Measurements from ENCODE around the gene GNG13. TPM values are rescaled to one million over a fixed set of nuclear protein-coding genes. Genes with fewer than 3 reads are reported as not detected.

The GNG13 gene
- polyA plus RNA-seq, 2 of the 4 experiments (the other 2 are of a cell fraction), result 0.09 TPM; not detected in 1

- H3K27ac ChIP-seq, result peak within 1 kb of the TSS; percentile 66 to 79; a peak in 5 of 6 replicates
- ATAC-seq, result peak; percentile 22 to 62; a peak in 3 of 6 replicates
- DNase-seq (ENCODE audit: low read depth in 1 of 2, low spot score in 1 of 2), result peak in 1 of 2 experiments; percentile 71
- H3K4me1 ChIP-seq, result peaks cover 35% of the 10 kb centered on the region
- no peaks in the 10 kb centered on the region for H3K9me3 ChIP-seq
- no peak within 1 kb of the TSS for H3K4me3 ChIP-seq
- WGBS (ENCODE audit: missing lambda C conversion rate), result 55% methylated on average over 29 of the region's 37 CpGs
- TF ChIP-seq MAX (IDR thresholded peaks at IDR 0.05) (peak; percentile 24; the same call in 1 of the 2 replicates), FOSL2 (IDR thresholded peaks at IDR 0.05) (no peak), FOSL2 (CRISPR knock-in tag; IDR thresholded peaks at IDR 0.05) (peak; percentile 16; the same call in 1 of the 2 replicates), PHF8 (IDR thresholded peaks at IDR 0.05; ENCODE audit: borderline replicate concordance, low read depth) (no peak)
- FAIRE-seq, result no peak
- peak within 1 kb of the TSS; percentile 68 for H3K4me2 ChIP-seq
- CTCF ChIA-PET, result interaction anchor here (0.8 to 15.8 kb wide), 13 partner anchors 10 to 433 kb away, joined by 3 to 105 read pairs (median 4); partner anchors contain the start of genes CHTF18, CIAO3 and RPUSD1
- POLR2A ChIA-PET, result no interaction called here
Observed at GRCh38 chr16:760545-761343, 39.8 kb downstream of the GNG13 start, which contains the start of gene MSLN. MSLN (plus strand) TSS chr16:760734; CDS start chr16:762681, 1,947 bp downstream.

GRCh38 chr16:760065-760464, 40.5 kb downstream of the GNG13 start:
- FAIRE-seq, result no peak

GRCh38 chr16:759110-759910, 41.2 kb downstream of the GNG13 start:
- H3K9me3 ChIP-seq, result no peaks in the 10 kb centered on the region
- H3K4me3 ChIP-seq, result no peak overlapping the region
- H3K4me1 ChIP-seq, result peaks cover 35% of the 10 kb centered on the region
- CTCF ChIA-PET, result interaction anchor here (1.5 to 15.8 kb wide), 5 partner anchors 9 to 27 kb away, joined by 4 to 105 read pairs (median 15); partner anchors contain the start of genes CHTF18, CIAO3 and RPUSD1
- no peak for TF ChIP-seq ATOH8 (CRISPR knock-in tag; IDR thresholded peaks at IDR 0.05; ENCODE audit: low read depth)
- no peak for TF ChIP-seq ESRRA (IDR thresholded peaks at IDR 0.05; ENCODE audit: borderline replicate concordance, low read length)
- TF ChIP-seq PBX3 (IDR thresholded peaks at IDR 0.05), result no peak
- FAIRE-seq (no peak), ATAC-seq (no peak), DNase-seq (ENCODE audit: low read depth in 1 of 2, low spot score in 1 of 2) (no peak)
- H3K27ac ChIP-seq, result peak overlapping the region in 1 of 2 experiments; percentile 79; a peak in 2 of 6 replicates
- 93% methylated on average over 34 of the region's 34 CpGs for WGBS (ENCODE audit: missing lambda C conversion rate)
- POLR2A ChIA-PET, result no interaction called here
- no peak overlapping the region for H3K4me2 ChIP-seq

More at GRCh38 chr16:760065-760464, 40.5 kb downstream of the GNG13 start:
- DNase-seq (ENCODE audit: low read depth in 1 of 2, low spot score in 1 of 2) (no peak), ATAC-seq (no peak)
- ChIA-PET CTCF (interaction anchor here (0.9 to 15.8 kb wide), 9 partner anchors 10 to 434 kb away, joined by 3 to 105 read pairs (median 4); partner anchors contain the start of genes CHTF18, CIAO3 and RPUSD1), POLR2A (no interaction called here)
- H3K4me2 ChIP-seq, result peak overlapping the region; percentile 68
- H3K9me3 ChIP-seq, result no peaks in the 10 kb centered on the region
- TF ChIP-seq FOSL2 (IDR thresholded peaks at IDR 0.05) (no peak), FOSL2 (CRISPR knock-in tag; IDR thresholded peaks at IDR 0.05) (no peak), REST (IDR thresholded peaks at IDR 0.05) (no peak), MYC (IDR thresholded peaks at IDR 0.05; ENCODE audit: borderline replicate concordance, low read length) (no peak)
- 86% methylated on average over 10 of the region's 15 CpGs for WGBS (ENCODE audit: missing lambda C conversion rate)
- H3K27ac ChIP-seq, result peak overlapping the region; percentile 66 to 79; a peak in 5 of 6 replicates
- H3K4me1 ChIP-seq, result peaks cover 35% of the 10 kb centered on the region
- no peak overlapping the region for H3K4me3 ChIP-seq
